OCI-LY7 (cell line): ENCODE data around the gene NINL.

Experiments used
- EZH2phosphoT487 ChIP-seq: fragments of 200-600 bp; sonication (generic); IDR thresholded peaks from 2 replicates; pipeline ENCODE4 v1.6.1; 2018; ENCODE audit warnings: low read depth, borderline replicate concordance, mild to moderate bottlenecking, mixed run types, antibody characterized with exemption, low read length, moderate library complexity, mixed read lengths
- TF ChIP-seq, protein P1 (sequence below): fragments of 200-600 bp; sonication (generic); conservative IDR thresholded peaks from 2 replicates; pipeline ENCODE4 v1.5.1; 2014; ENCODE audit warnings: mild to moderate bottlenecking, antibody characterized with exemption, low read length, moderate library complexity, mixed read lengths

GRCh38 chr20:25622450-25623224 is 37.3 kb upstream of the NINL start:
- TF ChIP-seq EZH2phosphoT487 = no peak
- TF ChIP-seq, protein P1, sequence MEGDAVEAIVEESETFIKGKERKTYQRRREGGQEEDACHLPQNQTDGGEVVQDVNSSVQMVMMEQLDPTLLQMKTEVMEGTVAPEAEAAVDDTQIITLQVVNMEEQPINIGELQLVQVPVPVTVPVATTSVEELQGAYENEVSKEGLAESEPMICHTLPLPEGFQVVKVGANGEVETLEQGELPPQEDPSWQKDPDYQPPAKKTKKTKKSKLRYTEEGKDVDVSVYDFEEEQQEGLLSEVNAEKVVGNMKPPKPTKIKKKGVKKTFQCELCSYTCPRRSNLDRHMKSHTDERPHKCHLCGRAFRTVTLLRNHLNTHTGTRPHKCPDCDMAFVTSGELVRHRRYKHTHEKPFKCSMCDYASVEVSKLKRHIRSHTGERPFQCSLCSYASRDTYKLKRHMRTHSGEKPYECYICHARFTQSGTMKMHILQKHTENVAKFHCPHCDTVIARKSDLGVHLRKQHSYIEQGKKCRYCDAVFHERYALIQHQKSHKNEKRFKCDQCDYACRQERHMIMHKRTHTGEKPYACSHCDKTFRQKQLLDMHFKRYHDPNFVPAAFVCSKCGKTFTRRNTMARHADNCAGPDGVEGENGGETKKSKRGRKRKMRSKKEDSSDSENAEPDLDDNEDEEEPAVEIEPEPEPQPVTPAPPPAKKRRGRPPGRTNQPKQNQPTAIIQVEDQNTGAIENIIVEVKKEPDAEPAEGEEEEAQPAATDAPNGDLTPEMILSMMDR = no peak
